ENCODE measurements around the gene WFDC5.
"Not testable (repeated sequence)": the region's sequence is repeated elsewhere in the genome, so short reads cannot be mapped to it uniquely, and the experiment has no call there.

WFDC5 gene

GRCh38 chr20:45153752-45154151 is 38.8 kb upstream of the WFDC5 start:
- no peaks in the 10 kb centered on the region for H3K36me3 ChIP-seq
- DNase-seq, result no peak
- no peaks in the 10 kb centered on the region; the same call in none of the 2 replicates for H3K27me3 ChIP-seq
- no peaks in the 10 kb centered on the region for H3K9me3 ChIP-seq
- TF ChIP-seq, protein P1, sequence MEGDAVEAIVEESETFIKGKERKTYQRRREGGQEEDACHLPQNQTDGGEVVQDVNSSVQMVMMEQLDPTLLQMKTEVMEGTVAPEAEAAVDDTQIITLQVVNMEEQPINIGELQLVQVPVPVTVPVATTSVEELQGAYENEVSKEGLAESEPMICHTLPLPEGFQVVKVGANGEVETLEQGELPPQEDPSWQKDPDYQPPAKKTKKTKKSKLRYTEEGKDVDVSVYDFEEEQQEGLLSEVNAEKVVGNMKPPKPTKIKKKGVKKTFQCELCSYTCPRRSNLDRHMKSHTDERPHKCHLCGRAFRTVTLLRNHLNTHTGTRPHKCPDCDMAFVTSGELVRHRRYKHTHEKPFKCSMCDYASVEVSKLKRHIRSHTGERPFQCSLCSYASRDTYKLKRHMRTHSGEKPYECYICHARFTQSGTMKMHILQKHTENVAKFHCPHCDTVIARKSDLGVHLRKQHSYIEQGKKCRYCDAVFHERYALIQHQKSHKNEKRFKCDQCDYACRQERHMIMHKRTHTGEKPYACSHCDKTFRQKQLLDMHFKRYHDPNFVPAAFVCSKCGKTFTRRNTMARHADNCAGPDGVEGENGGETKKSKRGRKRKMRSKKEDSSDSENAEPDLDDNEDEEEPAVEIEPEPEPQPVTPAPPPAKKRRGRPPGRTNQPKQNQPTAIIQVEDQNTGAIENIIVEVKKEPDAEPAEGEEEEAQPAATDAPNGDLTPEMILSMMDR (IDR thresholded peaks at IDR 0.05; ENCODE audit: low read depth, low read length), result no peak
- H3K4me1 ChIP-seq, result no peaks in the 10 kb centered on the region
- H3K4me3 ChIP-seq (ENCODE audit: low read depth, low read length), result no peak overlapping the region

- no peaks in the 10 kb centered on the region for H3K36me3 ChIP-seq
- no peaks in the 10 kb centered on the region; the same call in none of the 2 replicates for H3K27me3 ChIP-seq
- no peaks in the 10 kb centered on the region for H3K9me3 ChIP-seq
- TF ChIP-seq, protein P1 (IDR thresholded peaks at IDR 0.05; ENCODE audit: low read depth, low read length), result no peak
- no peak overlapping the region for H3K4me3 ChIP-seq (ENCODE audit: low read depth, low read length)
- H3K4me1 ChIP-seq, result no peaks in the 10 kb centered on the region
- DNase-seq, result no peak
These were observed 38.2 kb upstream of the WFDC5 start for GRCh38 chr20:45153147-45153546.

- no peak overlapping the region for H3K4me3 ChIP-seq (ENCODE audit: low read depth, low read length)
- H3K36me3 ChIP-seq, result no peaks in the 10 kb centered on the region
- DNase-seq, result no peak
- H3K4me1 ChIP-seq, result no peaks in the 10 kb centered on the region
- H3K9me3 ChIP-seq, result no peaks in the 10 kb centered on the region
- H3K27me3 ChIP-seq, result no peaks in the 10 kb centered on the region; the same call in none of the 2 replicates
- TF ChIP-seq, protein P1 (IDR thresholded peaks at IDR 0.05; ENCODE audit: low read depth, low read length), result no peak
These were observed 37.4 kb upstream of the WFDC5 start for GRCh38 chr20:45152405-45152804.

DNA sequence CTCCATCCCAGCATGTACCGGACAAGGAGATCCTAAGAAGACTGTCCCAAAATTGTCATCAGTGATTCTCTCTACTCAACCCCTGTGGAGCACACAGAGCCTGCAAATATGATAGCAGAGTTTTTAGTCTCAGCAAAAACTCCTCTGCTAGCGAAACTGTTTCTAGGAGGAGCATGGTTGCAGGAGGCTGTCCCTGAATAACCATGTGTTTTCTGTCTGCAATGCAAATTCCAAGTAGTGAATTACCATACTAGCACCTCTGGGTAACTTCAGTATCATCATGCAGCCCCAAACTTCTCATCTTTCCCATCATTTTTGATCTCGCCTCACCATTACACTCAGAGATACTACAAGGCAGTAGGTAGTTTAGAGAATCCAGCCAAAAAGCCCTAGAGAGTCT is 34.1 kb upstream of the WFDC5 start:
- Histone ChIP-seq H3K4me3 (ENCODE audit: low read depth, low read length) (no peak overlapping the region), H3K9me3 (no peaks in the 10 kb centered on the region), H3K36me3 (no peaks in the 10 kb centered on the region), H3K27me3 (peaks cover 19% of the 10 kb centered on the region), H3K4me1 (no peaks in the 10 kb centered on the region)
- DNase-seq, result no peak
- TF ChIP-seq, protein P1 (IDR thresholded peaks at IDR 0.05; ENCODE audit: low read depth, low read length), result no peak

DNA sequence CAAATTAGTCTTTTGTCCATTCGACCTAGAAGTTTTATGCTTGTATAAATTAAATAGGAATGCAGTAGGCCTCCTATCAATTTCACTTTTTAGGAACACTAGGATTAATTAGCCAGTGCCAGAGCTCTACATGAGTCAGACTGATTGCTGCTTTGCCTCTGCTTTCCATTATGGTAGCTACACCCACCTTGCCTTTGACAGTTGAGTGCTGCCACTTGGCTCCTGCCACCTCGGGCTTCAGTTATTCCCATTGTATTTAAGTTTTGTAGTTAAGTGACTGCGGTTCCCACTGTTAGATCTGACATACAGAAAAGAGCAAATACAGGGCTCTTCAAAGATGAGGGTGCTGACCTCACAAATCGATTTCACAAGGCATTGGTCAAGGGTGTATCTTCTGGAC is 25.9 kb upstream of the WFDC5 start:
- Histone ChIP-seq H3K36me3 (no peaks in the 10 kb centered on the region), H3K4me1 (no peaks in the 10 kb centered on the region), H3K9me3 (no peaks in the 10 kb centered on the region), H3K4me3 (ENCODE audit: low read depth, low read length) (no peak overlapping the region), H3K27me3 (peaks cover 17% of the 10 kb centered on the region)
- DNase-seq, result no peak
- TF ChIP-seq, protein P1 (IDR thresholded peaks at IDR 0.05; ENCODE audit: low read depth, low read length), result no peak

DNA sequence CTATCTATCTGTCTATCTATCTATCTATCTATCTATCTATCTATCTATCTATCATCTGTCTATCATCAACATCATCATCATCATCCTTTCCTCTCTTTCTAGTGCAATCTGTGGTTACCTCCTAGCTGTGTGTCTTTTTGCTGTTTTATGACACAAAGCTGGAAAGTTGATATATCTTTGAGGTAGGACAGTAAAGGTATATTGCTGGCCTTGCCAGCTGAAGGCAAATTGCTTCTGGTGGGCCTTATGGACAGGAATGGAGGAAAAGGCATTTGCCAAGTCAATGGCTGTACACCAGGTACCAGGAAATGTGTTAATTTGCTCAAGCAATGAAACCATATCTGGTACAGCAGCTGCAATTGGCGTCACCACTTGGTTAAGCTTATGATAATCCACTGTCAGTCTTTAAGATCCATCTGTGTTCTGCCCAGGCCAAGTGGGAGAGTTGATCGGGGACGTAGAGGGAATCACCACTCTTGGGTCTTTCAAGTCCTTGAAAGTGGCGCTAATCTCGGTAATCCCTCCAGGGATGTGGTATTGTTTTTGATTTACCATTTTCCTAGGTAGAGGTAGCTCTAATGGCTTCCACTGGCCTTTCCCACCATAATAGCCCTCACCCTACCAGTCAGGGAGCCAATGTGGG is 24.9 kb upstream of the WFDC5 start:
- H3K9me3 ChIP-seq; H3K27me3 ChIP-seq; H3K4me3 ChIP-seq (ENCODE audit: low read depth, low read length); H3K4me1 ChIP-seq; H3K36me3 ChIP-seq; DNase-seq: not testable (repeated sequence)

Data from BE2C (cell line).